Uterus (tissue), 4 donors: Measurements from ENCODE around the gene GPR137. TPM values are rescaled to one million over a fixed set of nuclear protein-coding genes. Genes with fewer than 3 reads are reported as not detected.

Experiments
- DNase-seq, 2 donors: peaks; one replicate each; pipeline ENCODE4 v3.0.0-alpha.2; 2019 to 2020
- H3K27ac ChIP-seq, 2 donors: fragments of 200-600 bp; sonication (generic); 1 replicate in 1 of 2; 2 replicates in 1 of 2; pipeline ENCODE4 v1.5.1; 2016 to 2018
- H3K27me3 ChIP-seq, 2 donors: fragments of 200-600 bp; sonication (generic); one replicate each; pipeline ENCODE4 v1.5.1; 2018 to 2019; ENCODE audit warnings: control low read depth in 1 of 2
- H3K36me3 ChIP-seq, 2 donors: fragments of 200-600 bp; sonication (generic); one replicate each; pipeline ENCODE4 v1.5.1; 2019; ENCODE audit warnings: control low read depth in 1 of 2
- H3K4me1 ChIP-seq, 2 donors: fragments of 200-600 bp; sonication (generic); one replicate each; pipeline ENCODE4 v1.5.1; 2018 to 2019; ENCODE audit warnings: control low read depth in 1 of 2
- H3K4me3 ChIP-seq, 2 donors: fragments of 200-600 bp; sonication (generic); 1 replicate in 1 of 2; 2 replicates in 1 of 2; pipeline ENCODE4 v1.5.1; 2018 to 2019; ENCODE audit warnings: mild to moderate bottlenecking in 1 of 2
- H3K9me3 ChIP-seq, 2 donors: fragments of 200-600 bp; sonication (generic); one replicate each; pipeline ENCODE4 v1.5.1; 2019; ENCODE audit warnings: control low read depth in 1 of 2
- POLR2A ChIP-seq, 2 donors: fragments of 450-650 bp; IDR thresholded peaks; one replicate each; pipeline ENCODE4 v1.6.1; 2016; ENCODE audit warnings: antibody characterized with exemption in 2 of 2, mild to moderate bottlenecking in 1 of 2, moderate library complexity in 1 of 2
- intact Hi-C: fragments of 100-400 bp; cut with DNase I; formaldehyde crosslinking; loops from one replicate; pipeline ENCODE4 v1.15.1; 2023; ENCODE audit warnings: low total_unique reads
- total RNA-seq, 4 donors: library from RNA; depleted of rRNA in 3 of 4; stranded (reverse); fragments of >200 nt in 3 of 4; gene quantifications; one replicate each; pipeline versions ENCODE4 v1.1.0 to v1.2.4, GENCODE V29; 2014 to 2023
- TF ChIP-seq, protein P1 (sequence below), 4 experiments: fragments of 200-600 bp in 2 of 4; fragments of 450-650 bp in 2 of 4; sonication (generic) in 2 of 4; IDR thresholded peaks; one replicate each; pipeline ENCODE4 v1.5.1; 2016 to 2019; ENCODE audit warnings: antibody characterized with exemption in 4 of 4, mild to moderate bottlenecking in 2 of 4, moderate library complexity in 1 of 4
- donor health status: DM: yes; HTN: yes; CAD: no.

Gene GPR137
- total RNA-seq, 4 donors from 2014 or later: 0.51 to 32.3 (median 10.6) TPM

DNA sequence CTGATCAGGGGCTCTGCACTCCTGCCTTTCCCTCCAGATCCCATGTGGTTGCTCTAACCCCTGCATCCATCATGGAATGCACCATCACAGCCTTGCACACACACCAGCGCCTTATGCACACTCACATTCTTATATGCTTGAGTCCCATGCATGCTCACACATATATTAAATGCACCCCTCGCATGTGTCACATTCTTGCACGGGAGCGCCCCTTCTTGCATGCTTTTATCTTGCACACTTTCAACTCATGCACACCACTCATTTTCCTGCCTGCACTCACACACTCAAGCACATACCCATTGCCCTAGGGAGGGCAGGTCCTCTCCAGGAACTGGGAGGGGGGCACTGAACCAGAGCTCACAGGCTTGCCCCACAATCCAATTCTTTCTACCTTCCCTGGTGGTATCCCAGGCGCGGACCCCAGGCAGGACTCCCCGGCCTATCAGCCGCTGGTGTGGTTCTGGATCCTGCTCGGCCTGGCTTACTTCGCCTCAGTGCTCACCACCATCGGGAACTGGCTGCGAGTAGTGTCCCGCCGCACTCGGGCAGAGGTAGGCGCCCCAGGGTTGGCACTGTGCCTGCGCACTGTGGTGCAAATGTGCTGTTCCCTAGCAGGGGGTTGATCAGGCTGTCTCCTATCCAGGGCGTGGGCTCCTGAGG lies 12.2 kb downstream of the GPR137 start:
- Histone ChIP-seq H3K9me3 (no peaks in the 10 kb centered on the region), H3K36me3 (no peaks in the 10 kb centered on the region), H3K4me1 (peaks cover 0 to 17% of the 10 kb centered on the region in 2 donors), H3K4me3 (no peak overlapping the region), H3K27ac (no peak overlapping the region), H3K27me3 (peaks cover 19% of the 10 kb centered on the region in 2 donors)
- no peak for DNase-seq
- intact Hi-C loops: loop anchor here (5.0 kb wide), 1 partner anchor 91 kb away; the partner anchor contains the start of gene FERMT3
- no peak for TF ChIP-seq POLR2A (IDR thresholded peaks at IDR 0.05)
- TF ChIP-seq, protein P1, sequence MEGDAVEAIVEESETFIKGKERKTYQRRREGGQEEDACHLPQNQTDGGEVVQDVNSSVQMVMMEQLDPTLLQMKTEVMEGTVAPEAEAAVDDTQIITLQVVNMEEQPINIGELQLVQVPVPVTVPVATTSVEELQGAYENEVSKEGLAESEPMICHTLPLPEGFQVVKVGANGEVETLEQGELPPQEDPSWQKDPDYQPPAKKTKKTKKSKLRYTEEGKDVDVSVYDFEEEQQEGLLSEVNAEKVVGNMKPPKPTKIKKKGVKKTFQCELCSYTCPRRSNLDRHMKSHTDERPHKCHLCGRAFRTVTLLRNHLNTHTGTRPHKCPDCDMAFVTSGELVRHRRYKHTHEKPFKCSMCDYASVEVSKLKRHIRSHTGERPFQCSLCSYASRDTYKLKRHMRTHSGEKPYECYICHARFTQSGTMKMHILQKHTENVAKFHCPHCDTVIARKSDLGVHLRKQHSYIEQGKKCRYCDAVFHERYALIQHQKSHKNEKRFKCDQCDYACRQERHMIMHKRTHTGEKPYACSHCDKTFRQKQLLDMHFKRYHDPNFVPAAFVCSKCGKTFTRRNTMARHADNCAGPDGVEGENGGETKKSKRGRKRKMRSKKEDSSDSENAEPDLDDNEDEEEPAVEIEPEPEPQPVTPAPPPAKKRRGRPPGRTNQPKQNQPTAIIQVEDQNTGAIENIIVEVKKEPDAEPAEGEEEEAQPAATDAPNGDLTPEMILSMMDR (IDR thresholded peaks at IDR 0.05): no peak

DNA sequence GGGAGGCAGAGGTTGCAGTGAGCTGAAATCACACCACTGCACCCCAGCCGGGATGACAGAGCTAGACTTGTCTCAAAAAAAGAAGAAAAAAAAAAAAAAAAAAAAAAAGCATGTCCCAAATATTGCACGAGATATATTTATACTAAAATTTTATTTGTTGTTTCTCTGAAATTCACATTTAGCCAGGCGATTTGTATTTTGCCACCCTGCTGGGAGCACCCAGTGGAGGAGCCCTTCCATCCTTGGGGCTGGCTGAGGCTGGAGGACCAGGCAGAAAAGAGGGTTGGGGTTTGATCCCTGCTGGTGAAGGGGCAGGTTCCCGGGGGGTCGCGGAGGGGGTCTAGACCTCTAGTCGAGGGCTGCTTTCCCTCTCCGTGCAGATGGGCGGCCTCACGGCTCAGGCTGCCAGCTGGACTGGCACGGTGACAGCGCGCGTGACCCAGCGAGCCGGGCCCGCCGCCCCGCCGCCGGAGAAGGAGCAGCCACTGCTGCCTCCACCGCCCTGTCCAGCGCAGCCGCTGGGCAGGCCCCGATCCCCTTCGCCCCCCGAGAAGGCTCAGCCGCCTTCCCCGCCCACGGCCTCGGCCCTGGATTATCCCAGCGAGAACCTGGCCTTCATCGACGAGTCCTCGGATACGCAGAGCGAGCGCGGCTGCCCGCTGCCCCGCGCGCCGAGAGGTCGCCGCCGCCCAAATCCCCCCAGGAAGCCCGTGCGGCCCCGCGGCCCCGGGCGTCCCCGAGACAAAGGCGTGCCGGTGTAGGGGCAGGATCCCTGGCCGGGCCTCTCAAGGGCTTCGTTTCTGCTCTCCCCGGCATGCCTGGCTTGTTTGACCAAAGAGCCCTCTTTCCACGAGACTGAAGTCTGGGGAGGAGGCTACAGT lies 13.6 kb downstream of the GPR137 start:
- H3K9me3 ChIP-seq: no peaks in the 10 kb centered on the region
- no peaks in the 10 kb centered on the region for H3K36me3 ChIP-seq
- TF ChIP-seq, protein P1 (IDR thresholded peaks at IDR 0.05): peak in 1 of 4 experiments; percentile 4
- TF ChIP-seq POLR2A (IDR thresholded peaks at IDR 0.05): no peak
- intact Hi-C loops: loop anchor here (5.0 kb wide), 1 partner anchor 92 kb away; the partner anchor contains the start of gene FERMT3
- peaks cover 0 to 20% of the 10 kb centered on the region in 2 donors for H3K4me1 ChIP-seq
- peak overlapping the region; percentile 4 to 16 for H3K4me3 ChIP-seq
- peak overlapping the region in 1 of 2 donors; percentile 63 for H3K27ac ChIP-seq
- DNase-seq: peak; percentile 43 to 58
- H3K27me3 ChIP-seq: peaks cover 15 to 19% of the 10 kb centered on the region in 2 donors

DNA sequence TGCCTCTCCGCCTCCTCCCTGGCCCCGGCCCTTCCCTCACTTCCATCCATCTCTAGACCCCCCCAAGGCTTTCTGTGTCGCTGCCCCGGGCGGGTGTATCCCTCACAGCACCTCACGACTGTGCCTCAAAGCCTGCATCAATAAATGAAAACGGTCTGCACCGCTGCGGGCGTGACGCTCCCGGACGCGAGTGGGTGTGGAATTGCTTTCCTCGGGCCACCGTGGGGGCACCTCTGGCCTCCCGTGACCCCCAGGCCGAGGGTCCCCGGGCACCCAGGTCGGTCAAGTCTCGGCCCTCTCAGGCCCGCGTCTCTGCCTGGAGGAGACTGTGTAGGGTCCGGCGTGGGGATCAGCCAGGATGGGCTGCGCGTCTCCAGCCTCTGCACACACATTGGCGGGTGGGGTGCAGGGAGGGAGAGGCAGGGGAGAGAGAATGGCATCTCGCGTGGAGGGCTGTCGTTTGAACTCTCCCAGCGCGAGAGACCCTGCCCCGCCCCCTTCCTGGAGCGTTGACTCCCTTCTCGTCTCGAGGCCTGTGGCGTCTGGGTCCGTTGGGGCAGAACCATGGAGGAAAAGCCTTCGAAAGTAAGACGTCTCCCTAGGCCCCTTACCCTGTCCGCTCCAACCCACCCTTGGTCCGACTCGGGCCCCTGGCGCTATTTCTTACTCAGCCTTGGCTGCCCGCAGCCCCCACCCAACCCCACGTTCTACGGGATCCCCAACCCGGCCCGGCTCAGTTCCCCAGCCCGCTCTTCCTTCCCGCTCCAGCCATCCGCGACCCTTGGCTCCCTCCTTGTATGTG lies 14.4 kb downstream of the GPR137 start, which contains the start of gene CATSPERZ:
Gene CATSPERZ (plus strand): TSS at position 512 of the 802 bp plus-strand sequence. CDS start 53 bp downstream, at position 565.
- no peak for DNase-seq
- peaks cover 0 to 20% of the 10 kb centered on the region in 2 donors for H3K4me1 ChIP-seq
- TF ChIP-seq POLR2A (IDR thresholded peaks at IDR 0.05): no peak
- no peaks in the 10 kb centered on the region for H3K9me3 ChIP-seq
- peak within 1 kb of the TSS; percentile 4 to 16 for H3K4me3 ChIP-seq
- H3K36me3 ChIP-seq: no peaks in the 10 kb centered on the region
- peak within 1 kb of the TSS in 1 of 2 donors; percentile 63 for H3K27ac ChIP-seq
- intact Hi-C loops: loop anchor here (5.0 kb wide), 1 partner anchor 93 kb away; the partner anchor contains the start of gene FERMT3
- peaks cover 15 to 19% of the 10 kb centered on the region in 2 donors for H3K27me3 ChIP-seq

DNA sequence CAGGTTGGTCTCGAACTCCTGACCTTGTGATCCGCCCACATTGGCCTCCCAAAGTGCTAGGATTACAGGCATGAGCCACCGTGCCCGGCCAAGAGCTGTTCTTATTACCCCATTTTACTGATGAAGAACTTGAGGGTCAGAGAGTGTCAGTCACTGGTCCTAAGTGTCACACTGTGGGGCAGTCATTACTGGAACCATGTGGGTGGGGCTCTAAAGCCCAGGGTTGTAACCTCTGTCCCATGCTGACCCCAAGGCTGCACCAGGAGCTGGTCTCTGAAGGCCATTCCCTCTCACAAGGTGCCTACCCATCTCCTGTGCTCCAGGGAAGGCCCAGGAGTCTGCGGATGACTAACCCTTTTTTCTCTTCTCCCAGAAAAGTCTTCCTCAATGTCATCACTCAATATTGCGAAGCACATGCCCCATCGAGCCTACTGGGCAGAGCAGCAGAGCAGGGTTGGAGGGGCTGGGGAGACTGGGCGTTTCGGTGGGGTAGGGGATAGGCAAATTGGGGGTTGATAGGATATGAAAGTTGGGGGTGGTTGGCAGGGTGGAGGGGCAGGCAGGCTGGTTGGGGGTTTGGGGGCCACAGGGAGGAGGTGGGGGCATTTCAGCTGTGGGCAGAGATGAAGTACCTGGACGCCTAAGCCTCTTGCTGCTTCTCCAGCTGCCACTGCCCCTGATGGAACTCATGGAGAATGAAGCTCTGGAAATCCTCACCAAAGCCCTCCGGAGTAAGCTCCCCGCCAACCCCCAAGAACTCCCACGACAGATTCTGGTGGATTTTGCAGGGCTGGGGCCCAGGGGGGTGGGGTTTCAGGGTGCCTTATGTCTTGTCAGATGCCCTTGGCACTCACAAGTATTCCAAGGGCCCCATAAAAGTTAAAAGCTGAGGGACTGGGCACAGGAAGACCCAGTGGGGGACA lies 17.7 kb downstream of the GPR137 start:
- no peak overlapping the region for H3K4me3 ChIP-seq
- intact Hi-C loops: no loop called here

More for the DNA sequence above, 17.7 kb downstream of the GPR137 start:
- H3K9me3 ChIP-seq: no peaks in the 10 kb centered on the region
- peaks cover 0 to 15% of the 10 kb centered on the region in 2 donors for H3K27me3 ChIP-seq
- no peak for DNase-seq
- H3K27ac ChIP-seq: peak overlapping the region in 1 of 2 donors; percentile 92
- no peak for TF ChIP-seq POLR2A (IDR thresholded peaks at IDR 0.05)
- TF ChIP-seq, protein P1 (IDR thresholded peaks at IDR 0.05): no peak
- H3K4me1 ChIP-seq: peaks cover 0 to 28% of the 10 kb centered on the region in 2 donors
- H3K36me3 ChIP-seq: no peaks in the 10 kb centered on the region
